ENCODE data around the gene DAPK2.

DNA sequence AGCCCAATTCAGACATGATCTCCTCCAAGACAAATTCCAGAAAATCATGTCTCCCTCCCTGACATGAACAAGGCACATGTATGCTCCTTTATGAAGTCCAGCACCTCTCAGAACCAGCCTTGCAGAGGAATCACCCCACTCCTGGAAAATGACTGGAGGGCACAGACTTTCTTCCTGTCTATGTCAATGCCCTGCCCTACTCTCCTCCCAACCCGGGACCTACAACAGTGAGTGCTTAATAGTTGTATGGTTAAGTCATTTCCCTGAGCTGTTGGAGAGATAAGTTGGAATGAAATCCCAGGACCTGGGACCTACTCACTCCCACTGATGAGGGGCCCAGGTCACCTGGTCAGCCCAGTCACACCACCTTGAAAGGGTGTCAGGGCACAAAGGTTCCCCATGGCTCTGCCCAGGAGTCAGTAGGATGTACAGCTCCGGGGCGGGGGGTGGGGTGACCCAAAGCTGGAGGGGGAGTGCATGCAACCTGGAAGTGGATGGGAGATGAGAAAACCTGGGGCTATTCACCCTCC lies 132.4 kb downstream of the DAPK2 start:
- no peak for TF ChIP-seq EZH2 (IDR thresholded peaks at IDR 0.05; ENCODE audit: borderline replicate concordance, low read depth, low read length, severe bottlenecking)
- TF ChIP-seq, protein P1, sequence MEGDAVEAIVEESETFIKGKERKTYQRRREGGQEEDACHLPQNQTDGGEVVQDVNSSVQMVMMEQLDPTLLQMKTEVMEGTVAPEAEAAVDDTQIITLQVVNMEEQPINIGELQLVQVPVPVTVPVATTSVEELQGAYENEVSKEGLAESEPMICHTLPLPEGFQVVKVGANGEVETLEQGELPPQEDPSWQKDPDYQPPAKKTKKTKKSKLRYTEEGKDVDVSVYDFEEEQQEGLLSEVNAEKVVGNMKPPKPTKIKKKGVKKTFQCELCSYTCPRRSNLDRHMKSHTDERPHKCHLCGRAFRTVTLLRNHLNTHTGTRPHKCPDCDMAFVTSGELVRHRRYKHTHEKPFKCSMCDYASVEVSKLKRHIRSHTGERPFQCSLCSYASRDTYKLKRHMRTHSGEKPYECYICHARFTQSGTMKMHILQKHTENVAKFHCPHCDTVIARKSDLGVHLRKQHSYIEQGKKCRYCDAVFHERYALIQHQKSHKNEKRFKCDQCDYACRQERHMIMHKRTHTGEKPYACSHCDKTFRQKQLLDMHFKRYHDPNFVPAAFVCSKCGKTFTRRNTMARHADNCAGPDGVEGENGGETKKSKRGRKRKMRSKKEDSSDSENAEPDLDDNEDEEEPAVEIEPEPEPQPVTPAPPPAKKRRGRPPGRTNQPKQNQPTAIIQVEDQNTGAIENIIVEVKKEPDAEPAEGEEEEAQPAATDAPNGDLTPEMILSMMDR (IDR thresholded peaks at IDR 0.05; ENCODE audit: borderline replicate concordance, extremely low read depth, low read length, poor library complexity, severe bottlenecking), result no peak
